WTC11 (cell line): ENCODE measurements around the gene VASN. TPM values are rescaled to one million over a fixed set of nuclear protein-coding genes. Genes with fewer than 3 reads are reported as not detected.

ENCODE experiments used
- ATAC-seq: fragments of 200-7000 bp; cut with Tn5 transposase; 2 replicates; pipeline ENCODE4 v1.10.0; 2021; ENCODE audit warnings: mild to moderate bottlenecking, moderate library complexity
- CTCF ChIA-PET: fragments of 300-600 bp; sonication (Branson Sonifier 250); formaldehyde crosslinking; loops from one replicate; lab custom pipeline; 2021; ENCODE audit warnings: antibody characterized with exemption; lab: Charles Lee
- POLR2A ChIA-PET: fragments of 350-600 bp; sonication (Branson Sonifier 250); formaldehyde crosslinking; loops from one replicate; lab custom pipeline; 2021; ENCODE audit warnings: antibody characterized with exemption; lab: Charles Lee
- DNase-seq: peaks from one replicate; pipeline ENCODE4 v3.0.0; 2021; ENCODE audit warnings: low spot score
- H3K27ac Mint-ChIP-seq: 2 replicates; pipeline ENCODE4 v1.8.0; 2021; ENCODE audit warnings: mixed read lengths
- H3K27me3 Mint-ChIP-seq: 2 replicates; pipeline ENCODE4 v1.8.0; 2021; ENCODE audit warnings: low read depth, mild to moderate bottlenecking, moderate library complexity, mixed read lengths
- H3K36me3 Mint-ChIP-seq: 2 replicates; pipeline ENCODE4 v1.8.0; 2021; ENCODE audit warnings: mixed read lengths
- H3K4me1 Mint-ChIP-seq: 2 replicates; pipeline ENCODE4 v1.8.0; 2022; ENCODE audit warnings: mixed read lengths
- H3K4me3 Mint-ChIP-seq: 2 replicates; pipeline ENCODE4 v1.8.0; 2021; ENCODE audit warnings: mild to moderate bottlenecking, moderate library complexity, mixed read lengths
- H3K9me3 Mint-ChIP-seq: 2 replicates; pipeline ENCODE4 v1.8.0; 2021; ENCODE audit warnings: mixed read lengths
- HMGA2 ChIP-seq: fragments of 250-450 bp; sonication (Bioruptor Pico); IDR thresholded peaks from 2 replicates; pipeline ENCODE4 v1.4.0; 2021; ENCODE audit warnings: mild to moderate bottlenecking, moderate library complexity
- JUN ChIP-seq: sonication (generic); formaldehyde crosslinking; IDR thresholded peaks from 2 replicates; pipeline ENCODE4 v1.8.0; 2023; ENCODE audit warnings: mild to moderate bottlenecking, missing genetic modification reagents
- KAT7 ChIP-seq: sonication (generic); formaldehyde crosslinking; IDR thresholded peaks from 2 replicates; pipeline ENCODE4 v1.8.1; 2023; ENCODE audit warnings: missing genetic modification reagents, mild to moderate bottlenecking, borderline replicate concordance
- PRRX2 ChIP-seq: fragments of 250-450 bp; sonication (Bioruptor Pico); IDR thresholded peaks from 2 replicates; pipeline ENCODE4 v1.8.0; 2021; ENCODE audit warnings: mild to moderate bottlenecking
- SMAD4 ChIP-seq: sonication (generic); formaldehyde crosslinking; IDR thresholded peaks from 2 replicates; pipeline ENCODE4 v1.8.0; 2022; ENCODE audit warnings: mild to moderate bottlenecking, missing genetic modification reagents
- ZNF317 ChIP-seq: sonication (generic); formaldehyde crosslinking; IDR thresholded peaks from 2 replicates; pipeline ENCODE4 v1.8.1; 2023; ENCODE audit warnings: low read depth, mild to moderate bottlenecking, moderate library complexity, missing genetic modification reagents, borderline replicate concordance
- ZNF416 ChIP-seq: fragments of 250-450 bp; sonication (Bioruptor Pico); IDR thresholded peaks from 2 replicates; pipeline ENCODE4 v1.9.0; 2021; ENCODE audit warnings: mild to moderate bottlenecking, inconsistent platforms
- total RNA-seq: library from RNA; stranded (reverse); gene quantifications from 3 replicates; pipeline ENCODE4 v1.2.3, GENCODE V29; 2021
- TF ChIP-seq, protein P1 (sequence below): sonication (generic); formaldehyde crosslinking; IDR thresholded peaks from 2 replicates; pipeline ENCODE4 v1.8.1; 2022; ENCODE audit warnings: low read depth, missing genetic modification reagents, borderline replicate concordance
- TF ChIP-seq, protein P2 (sequence below): sonication (generic); formaldehyde crosslinking; IDR thresholded peaks from 2 replicates; pipeline ENCODE4 v1.8.1; 2023; ENCODE audit warnings: mild to moderate bottlenecking, moderate library complexity, missing genetic modification reagents
- TF ChIP-seq, protein P3 (sequence below): fragments of 250-450 bp; sonication (Bioruptor Pico); IDR thresholded peaks from 2 replicates; pipeline ENCODE4 v2.1.2; 2022; ENCODE audit warnings: mild to moderate bottlenecking, moderate library complexity
- TF ChIP-seq, protein P4 (sequence below): sonication (generic); formaldehyde crosslinking; IDR thresholded peaks from 2 replicates; pipeline ENCODE4 v1.8.0; 2022; ENCODE audit warnings: mild to moderate bottlenecking, missing genetic modification reagents
- TF ChIP-seq, protein P5 (sequence below): sonication (generic); formaldehyde crosslinking; IDR thresholded peaks from 2 replicates; pipeline ENCODE4 v1.8.0; 2022; ENCODE audit warnings: mild to moderate bottlenecking, missing genetic modification reagents
- TF ChIP-seq, protein P6 (sequence below): sonication (generic); formaldehyde crosslinking; IDR thresholded peaks from 2 replicates; pipeline ENCODE4 v1.8.0; 2023; ENCODE audit warnings: mild to moderate bottlenecking, missing genetic modification reagents
- TF ChIP-seq, protein P7 (sequence below): sonication (generic); formaldehyde crosslinking; IDR thresholded peaks from 2 replicates; pipeline ENCODE4 v1.8.1; 2022; ENCODE audit warnings: mild to moderate bottlenecking, missing genetic modification reagents, moderate library complexity, borderline replicate concordance
- TF ChIP-seq, protein P8 (sequence below): sonication (generic); formaldehyde crosslinking; IDR thresholded peaks from 2 replicates; pipeline ENCODE4 v1.8.1; 2022; ENCODE audit warnings: missing genetic modification reagents, borderline replicate concordance

VASN gene
- total RNA-seq, 1 experiment from 2014 or later: 8.0 TPM

DNA sequence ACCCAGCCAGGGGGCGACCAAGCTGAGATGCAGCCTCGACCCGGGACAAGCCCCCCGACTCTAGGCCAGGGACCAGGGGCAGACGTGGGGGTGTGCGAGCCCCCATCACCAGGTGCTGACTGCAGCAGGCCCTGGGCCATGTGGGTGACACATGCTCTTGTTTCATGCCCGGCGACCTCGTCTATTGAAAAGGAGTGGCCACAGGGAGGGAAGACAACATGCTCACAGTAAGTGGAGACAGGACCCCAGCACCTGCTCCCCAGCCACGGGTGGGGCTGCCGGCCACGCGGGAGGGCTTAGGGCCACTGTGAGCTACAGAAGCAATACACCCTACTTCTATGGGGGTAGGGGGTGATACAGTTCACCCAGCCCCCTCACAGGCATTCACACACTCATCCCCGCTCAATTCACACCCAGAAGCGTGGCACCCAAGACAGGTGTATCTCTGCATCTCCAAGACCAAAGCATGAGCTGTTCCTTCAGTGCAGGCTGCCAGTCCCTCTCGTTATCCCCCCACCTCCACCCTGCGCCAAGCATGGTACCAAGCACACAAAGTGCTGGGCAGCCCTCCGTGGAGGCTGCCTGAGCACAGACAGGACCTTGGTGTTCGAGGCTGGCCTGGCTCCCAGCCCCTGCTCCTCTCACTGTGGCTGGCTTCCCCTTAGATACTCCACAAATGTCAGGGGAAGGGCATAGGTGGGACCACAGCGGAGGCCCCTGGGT lies 13.6 kb downstream of the VASN start:
- H3K36me3 Mint-ChIP-seq: no peaks in the 10 kb centered on the region
- DNase-seq (no peak), ATAC-seq (no peak)
- H3K9me3 Mint-ChIP-seq: no peaks in the 10 kb centered on the region
- H3K27me3 Mint-ChIP-seq: no peaks in the 10 kb centered on the region
- peak overlapping the region; percentile 41; the same call in 1 of the 2 replicates for H3K27ac Mint-ChIP-seq
- H3K4me3 Mint-ChIP-seq: no peak overlapping the region
- ChIA-PET CTCF (interaction anchor here (0.7 to 1.4 kb wide), 2 partner anchors 19 to 26 kb away, joined by 3 read pairs; no protein-coding TSS in a partner anchor), POLR2A (no interaction called here)
- TF ChIP-seq, protein P1, sequence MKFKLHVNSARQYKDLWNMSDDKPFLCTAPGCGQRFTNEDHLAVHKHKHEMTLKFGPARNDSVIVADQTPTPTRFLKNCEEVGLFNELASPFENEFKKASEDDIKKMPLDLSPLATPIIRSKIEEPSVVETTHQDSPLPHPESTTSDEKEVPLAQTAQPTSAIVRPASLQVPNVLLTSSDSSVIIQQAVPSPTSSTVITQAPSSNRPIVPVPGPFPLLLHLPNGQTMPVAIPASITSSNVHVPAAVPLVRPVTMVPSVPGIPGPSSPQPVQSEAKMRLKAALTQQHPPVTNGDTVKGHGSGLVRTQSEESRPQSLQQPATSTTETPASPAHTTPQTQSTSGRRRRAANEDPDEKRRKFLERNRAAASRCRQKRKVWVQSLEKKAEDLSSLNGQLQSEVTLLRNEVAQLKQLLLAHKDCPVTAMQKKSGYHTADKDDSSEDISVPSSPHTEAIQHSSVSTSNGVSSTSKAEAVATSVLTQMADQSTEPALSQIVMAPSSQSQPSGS (CRISPR knock-in tag): no peak
- TF ChIP-seq ZNF317 (CRISPR knock-in tag): no peak
- TF ChIP-seq, protein P2, sequence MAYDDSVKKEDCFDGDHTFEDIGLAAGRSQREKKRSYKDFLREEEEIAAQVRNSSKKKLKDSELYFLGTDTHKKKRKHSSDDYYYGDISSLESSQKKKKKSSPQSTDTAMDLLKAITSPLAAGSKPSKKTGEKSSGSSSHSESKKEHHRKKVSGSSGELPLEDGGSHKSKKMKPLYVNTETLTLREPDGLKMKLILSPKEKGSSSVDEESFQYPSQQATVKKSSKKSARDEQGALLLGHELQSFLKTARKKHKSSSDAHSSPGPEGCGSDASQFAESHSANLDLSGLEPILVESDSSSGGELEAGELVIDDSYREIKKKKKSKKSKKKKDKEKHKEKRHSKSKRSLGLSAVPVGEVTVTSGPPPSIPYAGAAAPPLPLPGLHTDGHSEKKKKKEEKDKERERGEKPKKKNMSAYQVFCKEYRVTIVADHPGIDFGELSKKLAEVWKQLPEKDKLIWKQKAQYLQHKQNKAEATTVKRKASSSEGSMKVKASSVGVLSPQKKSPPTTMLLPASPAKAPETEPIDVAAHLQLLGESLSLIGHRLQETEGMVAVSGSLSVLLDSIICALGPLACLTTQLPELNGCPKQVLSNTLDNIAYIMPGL (CRISPR knock-in tag): no peak
- peaks cover 18% of the 10 kb centered on the region for H3K4me1 Mint-ChIP-seq

DNA sequence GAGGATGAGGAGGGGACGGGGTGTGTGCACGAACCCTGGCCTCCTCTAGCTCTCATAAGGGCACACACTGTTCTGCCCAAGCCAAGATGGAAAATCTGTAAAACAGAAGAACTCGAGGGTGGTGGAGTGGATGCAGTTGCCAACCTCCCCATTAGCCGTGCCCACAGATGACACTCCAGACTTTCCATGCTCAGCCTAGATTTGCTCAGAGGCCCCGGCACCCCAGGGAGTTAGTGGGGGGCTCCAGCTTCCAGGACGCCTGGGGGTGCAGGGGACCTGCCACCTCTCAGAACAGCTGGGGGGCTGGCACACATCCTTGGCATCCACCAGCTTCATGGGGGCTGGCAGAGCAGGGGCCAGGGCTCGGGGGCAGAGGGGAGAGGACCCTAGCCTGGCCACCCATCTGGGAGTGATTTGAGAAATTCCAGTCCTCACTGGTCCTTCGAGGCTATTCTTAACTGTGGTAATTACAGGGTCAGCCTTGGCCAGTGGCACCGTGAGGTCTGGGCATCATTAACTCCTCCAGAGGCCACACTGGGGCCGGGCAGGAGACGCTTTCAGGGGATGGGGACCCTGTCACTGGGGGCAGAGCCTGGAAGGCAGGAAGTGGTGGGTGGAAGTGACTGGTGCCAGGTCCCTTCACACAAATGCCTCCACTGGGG lies 14.3 kb downstream of the VASN start:
- no peak for TF ChIP-seq JUN (CRISPR knock-in tag)
- TF ChIP-seq, protein P3, sequence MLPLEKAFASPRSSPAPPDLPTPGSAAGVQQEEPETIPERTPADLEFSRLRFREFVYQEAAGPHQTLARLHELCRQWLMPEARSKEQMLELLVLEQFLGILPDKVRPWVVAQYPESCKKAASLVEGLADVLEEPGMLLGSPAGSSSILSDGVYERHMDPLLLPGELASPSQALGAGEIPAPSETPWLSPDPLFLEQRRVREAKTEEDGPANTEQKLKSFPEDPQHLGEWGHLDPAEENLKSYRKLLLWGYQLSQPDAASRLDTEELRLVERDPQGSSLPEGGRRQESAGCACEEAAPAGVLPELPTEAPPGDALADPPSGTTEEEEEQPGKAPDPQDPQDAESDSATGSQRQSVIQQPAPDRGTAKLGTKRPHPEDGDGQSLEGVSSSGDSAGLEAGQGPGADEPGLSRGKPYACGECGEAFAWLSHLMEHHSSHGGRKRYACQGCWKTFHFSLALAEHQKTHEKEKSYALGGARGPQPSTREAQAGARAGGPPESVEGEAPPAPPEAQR (CRISPR knock-in tag): no peak
- TF ChIP-seq, protein P4, sequence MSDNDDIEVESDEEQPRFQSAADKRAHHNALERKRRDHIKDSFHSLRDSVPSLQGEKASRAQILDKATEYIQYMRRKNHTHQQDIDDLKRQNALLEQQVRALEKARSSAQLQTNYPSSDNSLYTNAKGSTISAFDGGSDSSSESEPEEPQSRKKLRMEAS (CRISPR knock-in tag): no peak
- TF ChIP-seq ZNF416 (CRISPR knock-in tag): no peak
- TF ChIP-seq, protein P5, sequence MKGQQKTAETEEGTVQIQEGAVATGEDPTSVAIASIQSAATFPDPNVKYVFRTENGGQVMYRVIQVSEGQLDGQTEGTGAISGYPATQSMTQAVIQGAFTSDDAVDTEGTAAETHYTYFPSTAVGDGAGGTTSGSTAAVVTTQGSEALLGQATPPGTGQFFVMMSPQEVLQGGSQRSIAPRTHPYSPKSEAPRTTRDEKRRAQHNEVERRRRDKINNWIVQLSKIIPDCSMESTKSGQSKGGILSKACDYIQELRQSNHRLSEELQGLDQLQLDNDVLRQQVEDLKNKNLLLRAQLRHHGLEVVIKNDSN: no peak
- TF ChIP-seq KAT7: no peak
- TF ChIP-seq, protein P6, sequence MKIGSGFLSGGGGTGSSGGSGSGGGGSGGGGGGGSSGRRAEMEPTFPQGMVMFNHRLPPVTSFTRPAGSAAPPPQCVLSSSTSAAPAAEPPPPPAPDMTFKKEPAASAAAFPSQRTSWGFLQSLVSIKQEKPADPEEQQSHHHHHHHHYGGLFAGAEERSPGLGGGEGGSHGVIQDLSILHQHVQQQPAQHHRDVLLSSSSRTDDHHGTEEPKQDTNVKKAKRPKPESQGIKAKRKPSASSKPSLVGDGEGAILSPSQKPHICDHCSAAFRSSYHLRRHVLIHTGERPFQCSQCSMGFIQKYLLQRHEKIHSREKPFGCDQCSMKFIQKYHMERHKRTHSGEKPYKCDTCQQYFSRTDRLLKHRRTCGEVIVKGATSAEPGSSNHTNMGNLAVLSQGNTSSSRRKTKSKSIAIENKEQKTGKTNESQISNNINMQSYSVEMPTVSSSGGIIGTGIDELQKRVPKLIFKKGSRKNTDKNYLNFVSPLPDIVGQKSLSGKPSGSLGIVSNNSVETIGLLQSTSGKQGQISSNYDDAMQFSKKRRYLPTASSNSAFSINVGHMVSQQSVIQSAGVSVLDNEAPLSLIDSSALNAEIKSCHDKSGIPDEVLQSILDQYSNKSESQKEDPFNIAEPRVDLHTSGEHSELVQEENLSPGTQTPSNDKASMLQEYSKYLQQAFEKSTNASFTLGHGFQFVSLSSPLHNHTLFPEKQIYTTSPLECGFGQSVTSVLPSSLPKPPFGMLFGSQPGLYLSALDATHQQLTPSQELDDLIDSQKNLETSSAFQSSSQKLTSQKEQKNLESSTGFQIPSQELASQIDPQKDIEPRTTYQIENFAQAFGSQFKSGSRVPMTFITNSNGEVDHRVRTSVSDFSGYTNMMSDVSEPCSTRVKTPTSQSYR (CRISPR knock-in tag): no peak
- TF ChIP-seq, protein P7, sequence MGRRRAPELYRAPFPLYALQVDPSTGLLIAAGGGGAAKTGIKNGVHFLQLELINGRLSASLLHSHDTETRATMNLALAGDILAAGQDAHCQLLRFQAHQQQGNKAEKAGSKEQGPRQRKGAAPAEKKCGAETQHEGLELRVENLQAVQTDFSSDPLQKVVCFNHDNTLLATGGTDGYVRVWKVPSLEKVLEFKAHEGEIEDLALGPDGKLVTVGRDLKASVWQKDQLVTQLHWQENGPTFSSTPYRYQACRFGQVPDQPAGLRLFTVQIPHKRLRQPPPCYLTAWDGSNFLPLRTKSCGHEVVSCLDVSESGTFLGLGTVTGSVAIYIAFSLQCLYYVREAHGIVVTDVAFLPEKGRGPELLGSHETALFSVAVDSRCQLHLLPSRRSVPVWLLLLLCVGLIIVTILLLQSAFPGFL (CRISPR knock-in tag): no peak
- no peak for TF ChIP-seq PRRX2
- TF ChIP-seq SMAD4: no peak
- TF ChIP-seq HMGA2: no peak
- TF ChIP-seq, protein P8, sequence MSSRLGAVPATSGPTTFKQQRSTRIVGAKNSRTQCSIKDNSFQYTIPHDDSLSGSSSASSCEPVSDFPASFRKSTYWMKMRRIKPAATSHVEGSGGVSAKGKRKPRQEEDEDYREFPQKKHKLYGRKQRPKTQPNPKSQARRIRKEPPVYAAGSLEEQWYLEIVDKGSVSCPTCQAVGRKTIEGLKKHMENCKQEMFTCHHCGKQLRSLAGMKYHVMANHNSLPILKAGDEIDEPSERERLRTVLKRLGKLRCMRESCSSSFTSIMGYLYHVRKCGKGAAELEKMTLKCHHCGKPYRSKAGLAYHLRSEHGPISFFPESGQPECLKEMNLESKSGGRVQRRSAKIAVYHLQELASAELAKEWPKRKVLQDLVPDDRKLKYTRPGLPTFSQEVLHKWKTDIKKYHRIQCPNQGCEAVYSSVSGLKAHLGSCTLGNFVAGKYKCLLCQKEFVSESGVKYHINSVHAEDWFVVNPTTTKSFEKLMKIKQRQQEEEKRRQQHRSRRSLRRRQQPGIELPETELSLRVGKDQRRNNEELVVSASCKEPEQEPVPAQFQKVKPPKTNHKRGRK: no peak
- ATAC-seq: no peak
- Mint-ChIP-seq H3K9me3 (no peaks in the 10 kb centered on the region), H3K4me1 (peaks cover 22% of the 10 kb centered on the region), H3K4me3 (no peak overlapping the region), H3K27me3 (no peaks in the 10 kb centered on the region), H3K36me3 (no peaks in the 10 kb centered on the region), H3K27ac (peak overlapping the region; percentile 41; the same call in 1 of the 2 replicates)
- CTCF ChIA-PET: interaction anchor here (0.7 to 9.6 kb wide), 5 partner anchors 8 to 27 kb away, joined by 3 to 316 read pairs (median 6); no protein-coding TSS in a partner anchor
- POLR2A ChIA-PET: interaction anchor here (1.7 kb wide), 1 partner anchor 13 kb away, joined by 5 read pairs; no protein-coding TSS in a partner anchor
- no peak for DNase-seq
